Stimulated activated CD8-positive, alpha-beta memory T cell treated with anti-CD3 and anti-CD28 coated beads, Interleukin-4, amount 100 ng/mL, for 1 hour (primary cell): Measurements from ENCODE around the gene KCTD14.
"Not testable (repeated sequence)": the region's sequence is repeated elsewhere in the genome, so short reads cannot be mapped to it uniquely, and the experiment has no call there.

Source experiments
- DNase-seq, 2 donors: peaks; one replicate each; pipeline ENCODE4 v3.0.0-alpha.2; 2020; ENCODE audit warnings: low read depth in 2 of 2, low spot score in 1 of 2

KCTD14 gene

DNA sequence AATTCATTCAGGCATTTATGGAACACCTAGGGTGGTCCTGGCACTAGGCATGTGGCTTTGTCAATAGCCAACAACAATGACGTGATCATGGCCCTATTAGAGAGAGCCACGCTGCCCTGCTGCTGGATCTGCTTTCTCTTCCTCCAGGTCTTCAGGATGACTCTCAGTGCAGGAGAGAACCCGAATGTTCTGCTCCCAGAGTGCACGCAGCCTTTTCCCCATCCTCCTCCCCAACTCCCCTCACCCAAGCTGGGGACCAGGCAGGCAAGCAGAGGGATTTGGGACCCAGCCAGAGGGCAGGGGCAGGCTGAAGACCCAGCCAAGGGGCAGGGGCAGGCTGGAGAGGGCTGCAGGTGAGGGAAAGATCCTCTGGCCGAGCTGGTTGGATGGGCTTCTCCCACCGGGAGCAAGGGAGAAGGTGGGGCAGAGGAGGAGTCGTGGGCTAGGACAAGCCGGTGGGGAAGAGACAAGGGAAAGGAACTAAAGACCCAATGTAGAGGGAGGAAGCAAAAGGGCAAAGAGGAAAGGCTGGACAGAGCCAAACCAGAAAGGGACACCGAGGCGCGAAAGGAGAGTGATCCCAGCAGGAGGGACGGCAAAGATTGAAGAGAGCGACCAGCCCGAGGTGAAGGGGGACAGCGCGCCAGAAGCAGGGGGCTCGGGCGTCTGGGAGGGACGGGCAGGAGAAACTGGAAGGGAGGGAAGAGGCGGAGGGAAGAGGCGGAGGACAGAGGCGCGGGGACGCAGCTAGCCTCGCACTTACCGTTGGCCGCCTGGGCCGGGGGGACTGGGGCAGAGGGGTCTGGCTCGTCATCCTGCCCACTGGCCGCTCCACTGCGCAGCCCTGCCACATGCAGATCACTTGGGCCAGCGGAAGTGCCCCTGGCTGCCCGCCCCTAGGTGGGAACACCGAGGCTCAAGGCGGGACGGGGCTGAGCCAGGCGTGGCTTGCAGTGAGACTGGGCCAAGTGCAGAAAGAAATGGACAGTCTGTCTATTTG is at the start of gene KCTD14:
KCTD14 (minus strand) TSS at position 880 of the 1,000 bp plus-strand sequence; CDS start at position 853, 27 bp downstream.
- no peak for DNase-seq

DNA sequence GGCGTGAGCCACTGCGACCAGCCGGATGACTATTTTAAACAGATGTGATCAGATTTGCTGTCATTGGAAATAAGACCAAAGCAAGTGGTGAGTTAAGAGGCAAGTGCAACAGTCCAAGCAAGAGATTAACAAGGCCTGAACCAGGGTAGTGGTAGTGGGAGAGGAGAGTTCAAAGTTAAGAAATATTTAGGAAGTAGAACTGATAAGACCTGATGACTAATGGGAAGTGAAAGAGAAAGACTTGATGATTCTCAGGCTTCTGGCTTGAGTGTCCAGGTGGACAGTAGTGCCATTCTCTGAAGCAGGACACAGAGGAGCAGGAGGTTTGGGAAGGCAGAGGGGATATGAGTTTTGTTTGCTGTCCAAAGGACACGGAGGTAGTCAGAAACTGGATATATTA is 49.4 kb upstream of the KCTD14 start:
- no peak for DNase-seq

GRCh38 chr11:78071717-78072116 is 48.6 kb upstream of the KCTD14 start:
- no peak for DNase-seq

DNA sequence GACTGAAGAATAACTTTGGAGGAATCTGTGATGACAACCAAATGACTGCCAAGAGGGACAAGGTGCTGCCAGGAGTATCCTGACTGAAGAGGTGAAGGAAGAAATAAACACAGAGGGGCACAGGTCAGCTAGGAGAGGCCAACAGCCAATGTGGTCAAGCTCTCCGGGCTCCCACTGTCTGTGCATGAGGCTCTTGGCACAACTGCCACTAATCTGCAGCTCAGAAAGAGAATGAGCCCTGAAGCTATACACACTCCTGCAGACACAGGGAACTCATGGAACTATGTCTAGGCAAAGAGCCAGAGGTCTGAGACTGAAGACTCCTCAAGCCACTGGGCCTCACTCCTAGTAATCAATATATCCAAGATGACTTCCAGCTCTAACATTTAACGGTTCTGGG is 47.5 kb upstream of the KCTD14 start:
- DNase-seq = no peak

- no peak for DNase-seq
Observed at GRCh38 chr11:78069465-78069864, 46.4 kb upstream of the KCTD14 start.

DNA sequence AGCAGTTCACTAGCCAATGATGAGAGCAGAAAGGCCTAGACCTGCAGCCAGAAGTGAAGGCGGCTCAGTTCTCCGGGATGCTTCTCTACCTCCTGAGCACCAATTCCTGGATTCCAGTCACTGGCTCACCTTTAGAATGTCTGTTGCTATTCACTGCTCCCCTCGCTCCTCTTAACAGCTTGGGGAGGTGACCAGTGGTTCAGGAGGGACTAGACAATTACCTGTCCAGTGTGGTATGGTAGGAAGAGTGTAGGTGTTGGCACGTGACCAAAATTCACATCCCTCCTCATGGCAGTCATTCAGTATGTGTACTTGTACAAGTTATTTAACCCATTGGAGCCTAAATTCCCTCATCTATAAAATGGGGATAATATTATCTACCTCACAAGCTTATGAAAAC is 44.6 kb upstream of the KCTD14 start:
- DNase-seq = no peak

DNA sequence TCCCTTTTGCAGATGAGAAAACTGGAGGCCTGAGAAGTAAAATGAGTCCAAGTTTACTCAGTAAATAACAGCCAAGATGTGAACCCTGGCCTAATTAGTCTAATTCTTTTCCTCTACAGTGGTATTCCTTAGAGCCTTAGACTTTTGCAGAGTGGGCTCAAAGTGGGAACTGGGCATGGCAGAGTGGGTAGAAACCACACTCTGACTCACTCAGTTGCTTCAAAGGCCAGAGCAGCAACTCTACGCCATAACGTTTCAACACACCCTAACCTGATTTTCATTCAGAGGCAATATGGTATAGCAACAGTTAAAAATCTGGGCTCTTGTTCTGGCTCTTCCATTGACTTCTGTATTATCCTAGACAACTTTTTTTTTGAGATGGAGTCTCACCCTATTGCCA is 43.4 kb upstream of the KCTD14 start:
- no peak for DNase-seq

GRCh38 chr11:78065203-78065602 is 42.1 kb upstream of the KCTD14 start:
- no peak for DNase-seq

- DNase-seq = no peak
Observed at GRCh38 chr11:78063440-78064181, 40.5 kb upstream of the KCTD14 start, which contains the start of gene THRSP. Gene THRSP, plus strand, starts transcription at chr11:78063861. Its CDS starts 21 bp downstream, at chr11:78063882.

DNA sequence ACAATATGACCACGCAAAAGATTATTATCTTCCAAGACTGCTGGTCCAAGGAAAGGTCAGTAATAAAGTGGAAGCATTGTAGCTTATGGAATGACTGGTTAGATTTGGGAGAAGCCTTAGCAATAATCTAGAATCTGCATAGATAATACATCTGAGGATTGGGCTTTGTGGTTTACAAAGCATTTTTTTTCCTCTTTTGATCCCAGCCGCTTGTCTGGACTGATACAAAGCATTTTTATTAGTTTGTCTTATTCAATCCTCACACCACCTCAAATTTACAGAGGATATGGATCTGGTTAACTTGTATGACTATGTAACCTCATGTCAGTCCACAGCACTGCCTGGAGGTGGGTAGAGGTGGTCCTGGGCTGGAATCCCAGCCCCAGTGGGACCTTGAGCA is 39.6 kb upstream of the KCTD14 start:
- no peak for DNase-seq

- DNase-seq = no peak
Observed at GRCh38 chr11:78061921-78062311, 38.8 kb upstream of the KCTD14 start.

- no peak for DNase-seq
Observed at GRCh38 chr11:78061088-78061920, 38.2 kb upstream of the KCTD14 start.

- no peak for DNase-seq
Observed at GRCh38 chr11:78060533-78060932, 37.5 kb upstream of the KCTD14 start.

- not testable (repeated sequence) for DNase-seq
Observed at GRCh38 chr11:78059749-78060328, 36.8 kb upstream of the KCTD14 start.

- DNase-seq = no peak
Observed at GRCh38 chr11:78057462-78058055, 34.5 kb upstream of the KCTD14 start.

DNA sequence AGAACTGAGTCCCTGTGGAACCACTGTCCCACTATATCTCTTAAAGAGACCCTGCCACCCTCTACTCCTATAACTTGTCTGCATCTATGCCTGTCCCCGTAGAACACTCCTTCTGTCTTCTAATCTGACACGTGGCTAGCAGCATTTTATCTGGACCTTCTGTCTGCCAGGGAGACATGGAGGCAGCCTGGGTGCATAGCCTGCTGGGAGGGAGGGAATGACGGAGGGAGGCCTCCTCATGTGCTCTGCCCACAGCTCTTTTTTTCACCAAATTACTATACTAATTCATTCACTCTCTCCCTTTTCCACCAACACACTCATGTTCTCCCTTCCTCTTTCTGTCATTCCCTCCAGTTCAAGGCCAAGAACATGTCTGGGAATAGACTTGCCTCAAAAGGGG is 33.0 kb upstream of the KCTD14 start:
- no peak for DNase-seq

- DNase-seq = no peak
Observed at GRCh38 chr11:78054971-78055370, 31.9 kb upstream of the KCTD14 start.

GRCh38 chr11:78050964-78051831 is 28.1 kb upstream of the KCTD14 start:
- DNase-seq = no peak

DNA sequence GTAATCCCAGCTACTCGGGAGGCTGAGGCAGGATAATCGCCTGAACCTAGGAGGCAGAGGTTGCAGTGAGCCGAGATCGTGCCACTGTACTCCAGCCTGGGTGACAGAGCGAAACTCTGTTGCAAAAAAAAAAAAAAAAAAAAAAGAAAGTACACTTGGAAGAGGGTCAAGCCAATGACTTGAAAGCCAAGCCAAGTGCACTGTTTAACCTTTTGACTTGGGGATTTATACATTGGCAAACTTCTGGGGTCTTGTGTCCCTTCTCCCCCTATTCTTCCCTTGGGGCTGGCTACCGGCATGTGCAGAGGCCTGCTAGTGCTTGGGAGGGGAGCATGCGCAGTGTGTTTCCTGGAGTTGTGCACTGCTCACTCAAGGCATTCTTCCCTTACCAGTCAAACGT is 26.3 kb upstream of the KCTD14 start:
- no peak for DNase-seq
